Fibroblast of the aortic adventitia (primary cell): ENCODE results near the gene LRP2BP. TPM values are rescaled to one million over a fixed set of nuclear protein-coding genes. Genes with fewer than 3 reads are reported as not detected.
"Not testable (repeated sequence)": the region's sequence is repeated elsewhere in the genome, so short reads cannot be mapped to it uniquely, and the experiment has no call there.

Experiments
- DNase-seq: peaks from one replicate; pipeline ENCODE4 v3.0.0-alpha.2; 2010; ENCODE audit warnings: low read depth
- H3K4me3 ChIP-seq: 2 replicates; pipeline ENCODE4 v1.5.1; 2011; ENCODE audit warnings: low read depth, mild to moderate bottlenecking, control low read depth, low read length, moderate library complexity
- total RNA-seq: library from RNA; depleted of rRNA; stranded (reverse); fragments of >200 nt; gene quantifications from 2 replicates; pipeline ENCODE4 v1.2.3, GENCODE V29; 2012; ENCODE audit warnings: low replicate concordance
- TF ChIP-seq, protein P1 (sequence below): IDR thresholded peaks from 2 replicates; pipeline ENCODE4 v1.5.1; 2011; ENCODE audit warnings: mild to moderate bottlenecking, low read length, control low read depth, inconsistent platforms; ENCODE audit not compliant: insufficient read depth

The LRP2BP gene
- total RNA-seq, 1 donor = 0.63 TPM

DNA sequence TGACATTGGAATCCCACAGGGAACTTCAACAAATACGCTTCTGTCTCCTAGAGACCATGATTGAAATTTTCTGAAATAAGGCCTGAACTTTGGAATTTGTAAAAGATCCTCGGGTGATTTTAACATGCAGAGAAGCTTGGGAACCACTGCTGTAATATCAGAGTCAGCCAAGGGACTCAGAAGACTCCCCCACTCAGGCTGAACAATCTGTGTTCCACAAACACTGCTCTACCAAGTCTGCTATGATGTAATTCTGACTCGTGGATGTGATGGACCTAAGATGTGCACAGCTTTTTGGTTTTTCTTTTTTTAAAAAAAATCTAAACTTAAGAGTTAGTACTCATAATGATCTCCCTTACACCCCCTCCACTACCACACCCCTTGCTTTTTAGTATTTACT lies 26.0 kb downstream of the LRP2BP start:
- TF ChIP-seq, protein P1, sequence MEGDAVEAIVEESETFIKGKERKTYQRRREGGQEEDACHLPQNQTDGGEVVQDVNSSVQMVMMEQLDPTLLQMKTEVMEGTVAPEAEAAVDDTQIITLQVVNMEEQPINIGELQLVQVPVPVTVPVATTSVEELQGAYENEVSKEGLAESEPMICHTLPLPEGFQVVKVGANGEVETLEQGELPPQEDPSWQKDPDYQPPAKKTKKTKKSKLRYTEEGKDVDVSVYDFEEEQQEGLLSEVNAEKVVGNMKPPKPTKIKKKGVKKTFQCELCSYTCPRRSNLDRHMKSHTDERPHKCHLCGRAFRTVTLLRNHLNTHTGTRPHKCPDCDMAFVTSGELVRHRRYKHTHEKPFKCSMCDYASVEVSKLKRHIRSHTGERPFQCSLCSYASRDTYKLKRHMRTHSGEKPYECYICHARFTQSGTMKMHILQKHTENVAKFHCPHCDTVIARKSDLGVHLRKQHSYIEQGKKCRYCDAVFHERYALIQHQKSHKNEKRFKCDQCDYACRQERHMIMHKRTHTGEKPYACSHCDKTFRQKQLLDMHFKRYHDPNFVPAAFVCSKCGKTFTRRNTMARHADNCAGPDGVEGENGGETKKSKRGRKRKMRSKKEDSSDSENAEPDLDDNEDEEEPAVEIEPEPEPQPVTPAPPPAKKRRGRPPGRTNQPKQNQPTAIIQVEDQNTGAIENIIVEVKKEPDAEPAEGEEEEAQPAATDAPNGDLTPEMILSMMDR = no peak
- DNase-seq = no peak
- no peak overlapping the region for H3K4me3 ChIP-seq

DNA sequence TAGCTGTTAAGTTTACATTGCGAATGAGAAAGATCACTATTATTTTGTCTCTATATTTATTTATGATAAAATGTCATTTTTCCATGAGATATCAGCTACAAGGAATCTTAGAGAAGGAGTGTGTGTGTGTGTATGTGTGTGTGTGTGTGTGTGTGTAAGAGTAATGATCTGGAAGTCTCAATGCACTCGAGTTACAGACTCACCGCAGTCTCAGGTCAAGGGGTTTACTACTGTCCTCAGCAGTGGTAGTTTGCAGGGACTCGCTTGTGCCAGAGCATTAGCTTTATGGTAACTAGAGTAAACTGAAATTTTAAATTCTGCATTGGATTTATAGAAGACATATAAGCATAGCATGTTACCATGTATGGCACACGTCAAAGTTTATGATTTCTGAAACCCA lies 30.8 kb downstream of the LRP2BP start:
- H3K4me3 ChIP-seq = no peak overlapping the region
- no peak for DNase-seq
- TF ChIP-seq, protein P1 = no peak

DNA sequence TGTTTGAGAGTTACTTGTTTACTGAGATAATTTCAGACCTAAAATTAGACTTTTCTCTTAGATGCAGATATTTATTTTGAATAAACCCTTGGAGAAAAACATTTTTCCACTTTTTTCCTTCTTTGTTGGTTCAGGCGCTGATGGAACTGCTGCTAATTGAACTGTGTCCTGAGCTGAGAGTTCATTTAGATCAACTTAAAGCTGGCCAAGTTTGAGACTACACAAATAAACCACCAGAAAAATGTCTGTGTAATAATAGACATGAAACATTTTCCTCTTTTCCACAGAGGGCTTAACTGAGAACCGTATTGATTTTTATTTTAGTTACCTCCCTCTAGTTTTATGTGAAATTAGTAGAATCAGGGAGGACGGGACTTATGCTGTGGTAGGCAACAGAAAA lies 32.5 kb downstream of the LRP2BP start:
- TF ChIP-seq, protein P1 = no peak
- DNase-seq = no peak
- H3K4me3 ChIP-seq = no peak overlapping the region

DNA sequence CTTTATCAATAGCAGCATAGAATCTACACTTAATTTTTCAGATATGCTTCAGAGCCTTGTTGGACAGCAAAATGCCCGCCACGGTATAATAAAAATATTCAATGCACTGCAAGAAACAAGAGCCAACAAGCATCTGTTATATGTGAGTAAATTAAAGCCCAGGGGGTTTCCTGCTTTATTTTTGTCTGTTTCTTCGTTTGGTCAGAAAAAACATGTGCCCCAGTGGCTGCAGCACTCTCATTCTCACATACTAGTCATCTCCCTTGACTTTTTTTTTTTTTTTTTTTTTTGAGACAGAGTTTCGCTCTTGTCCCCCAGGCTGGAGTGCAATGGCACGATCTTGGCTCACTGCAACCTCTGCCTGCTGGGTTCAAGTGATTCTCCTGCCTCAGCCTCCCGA lies 33.2 kb downstream of the LRP2BP start:
- not testable (repeated sequence) for DNase-seq, H3K4me3 ChIP-seq

DNA sequence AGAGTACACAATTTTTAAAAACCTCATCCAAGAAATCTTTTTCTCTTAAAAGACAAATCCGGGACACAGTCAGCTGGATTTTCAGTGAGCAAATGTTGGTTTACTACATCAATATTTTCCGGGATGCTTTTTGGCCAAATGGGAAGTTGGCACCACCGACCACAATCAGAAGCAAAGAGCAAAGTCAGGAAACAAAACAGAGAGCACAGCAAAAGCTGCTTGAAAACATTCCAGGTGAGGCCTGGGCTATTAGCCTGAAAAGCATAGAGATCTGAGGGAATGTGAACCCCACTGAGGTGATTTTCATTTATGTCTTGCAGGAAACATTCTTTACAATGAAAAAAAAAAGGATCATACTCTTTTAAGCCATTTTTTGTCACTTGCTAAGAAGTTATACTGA lies 33.9 kb downstream of the LRP2BP start:
- TF ChIP-seq, protein P1 = no peak
- H3K4me3 ChIP-seq = no peak overlapping the region
- no peak for DNase-seq

DNA sequence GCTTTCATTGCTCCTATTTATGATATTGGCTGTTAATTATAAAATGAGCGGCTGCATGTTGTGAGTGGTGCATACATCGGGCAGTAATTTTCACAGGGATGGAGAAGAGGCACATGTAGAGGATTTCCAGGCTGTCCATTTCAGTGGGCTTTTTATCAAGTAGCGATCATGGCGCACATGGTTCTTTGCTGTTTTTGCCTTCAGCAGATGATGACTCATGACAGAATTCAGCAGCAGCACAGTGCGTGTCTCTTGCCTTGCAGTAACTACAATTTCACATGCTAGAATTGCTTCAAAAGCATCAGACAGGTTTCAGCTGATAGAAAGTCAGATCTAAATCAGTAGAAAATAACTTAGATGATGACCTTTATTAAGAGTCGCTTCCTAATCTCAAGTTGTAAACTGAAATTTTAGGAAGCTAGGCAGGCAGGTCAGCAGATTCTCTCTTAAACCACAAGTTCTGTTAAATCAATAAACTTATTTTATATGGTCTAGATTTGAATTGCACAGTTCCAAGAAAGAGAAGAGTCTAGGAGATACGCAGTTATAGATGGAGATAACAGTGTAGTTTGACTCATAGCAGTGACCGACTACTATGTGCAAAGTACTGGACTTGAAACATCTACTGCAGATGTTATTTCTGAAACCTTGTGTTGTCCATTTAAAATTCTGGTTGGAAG lies 35.8 kb downstream of the LRP2BP start:
- TF ChIP-seq, protein P1 = no peak
- DNase-seq = peak; percentile 38
- H3K4me3 ChIP-seq = no peak overlapping the region

DNA sequence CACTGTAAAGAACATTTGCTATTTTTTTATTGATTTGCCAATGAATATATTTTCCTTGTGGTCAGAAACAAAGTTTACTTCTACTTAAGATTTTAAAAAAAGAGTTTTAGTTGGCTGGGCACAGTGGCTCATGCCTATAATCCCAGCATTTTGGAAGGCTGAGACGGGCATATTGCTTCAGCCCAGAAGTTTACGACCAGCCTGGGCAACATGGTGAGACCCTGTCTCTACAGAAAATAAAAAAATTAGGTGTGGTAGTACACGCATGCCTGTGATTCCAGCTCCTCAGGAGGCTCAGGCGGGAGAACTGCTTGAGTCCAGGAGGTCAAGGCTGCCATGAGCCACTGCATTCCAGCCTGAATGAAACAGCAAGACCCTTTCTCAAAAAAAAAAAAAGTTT lies 36.8 kb downstream of the LRP2BP start:
- DNase-seq = peak; percentile 51
- TF ChIP-seq, protein P1 = no peak
- no peak overlapping the region for H3K4me3 ChIP-seq
